Breast epithelium (tissue), 4 donors: ENCODE measurements around the gene STARD3. TPM values are rescaled to one million over a fixed set of nuclear protein-coding genes. Genes with fewer than 3 reads are reported as not detected.

Experiments
- DNase-seq, 2 donors: peaks; one replicate each; pipeline ENCODE4 v3.0.0-alpha.2; 2019; ENCODE audit warnings: low spot score in 2 of 2
- H3K27ac ChIP-seq, 2 donors: fragments of 200-600 bp; sonication (generic) in 1 of 2; one replicate each; pipeline ENCODE4 v1.5.1; 2016 to 2019; ENCODE audit warnings: mild to moderate bottlenecking in 1 of 2
- H3K27me3 ChIP-seq, 2 donors: fragments of 200-600 bp; sonication (generic) in 1 of 2; one replicate each; pipeline versions ENCODE4 v1.5.1 to v1.6.0; 2017 to 2019; ENCODE audit warnings: control low read depth in 1 of 2, mild to moderate bottlenecking in 1 of 2
- H3K36me3 ChIP-seq: fragments of 200-600 bp; one replicate; pipeline ENCODE4 v1.5.1; 2019
- H3K4me1 ChIP-seq, 2 donors: fragments of 200-600 bp; sonication (generic); one replicate each; pipeline ENCODE4 v1.5.1; 2016 to 2019; ENCODE audit warnings: control low read depth in 1 of 2
- H3K4me3 ChIP-seq, 3 donors: fragments of 200-600 bp; sonication (generic); 1 replicate in 2 of 3; 2 replicates in 1 of 3; pipeline ENCODE4 v1.5.1; 2016 to 2019; ENCODE audit warnings: mild to moderate bottlenecking in 3 of 3, moderate library complexity in 2 of 3
- H3K9me3 ChIP-seq, 2 donors: fragments of 200-600 bp; sonication (generic) in 1 of 2; one replicate each; pipeline ENCODE4 v1.5.1; 2016 to 2019; ENCODE audit warnings: control low read depth in 1 of 2
- CTCF ChIP-seq, 3 donors: fragments of 450-650 bp; IDR thresholded peaks; one replicate each; pipeline ENCODE4 v1.5.1; 2016 to 2017; ENCODE audit warnings: antibody characterized with exemption in 3 of 3, mild to moderate bottlenecking in 3 of 3, moderate library complexity in 3 of 3
- POLR2A ChIP-seq: fragments of 450-650 bp; IDR thresholded peaks from one replicate; pipeline ENCODE4 v1.6.1; 2016; ENCODE audit warnings: antibody characterized with exemption, mild to moderate bottlenecking, moderate library complexity
- POLR2AphosphoS5 ChIP-seq, 3 donors: sonication (generic); formaldehyde crosslinking; IDR thresholded peaks; one replicate each; pipeline ENCODE4 v1.6.1; 2017; ENCODE audit warnings: antibody characterized with exemption in 3 of 3
- intact Hi-C: fragments of 100-400 bp; cut with DNase I; formaldehyde crosslinking; loops from one replicate; pipeline ENCODE4 v1.15.1; 2023; ENCODE audit warnings: low total_unique reads
- total RNA-seq, 3 donors: library from RNA; depleted of rRNA; stranded (reverse); fragments of >200 nt; gene quantifications; one replicate each; pipeline ENCODE4 v1.1.0, GENCODE V29; 2016

The STARD3 gene
- total RNA-seq, 3 donors from 2014 or later, result 37.0 to 43.9 (median 42.0) TPM

GRCh38 chr17:39618246-39618913, 18.6 kb upstream of the STARD3 start:
- no peaks in the 10 kb centered on the region for H3K36me3 ChIP-seq
- H3K9me3 ChIP-seq, result no peaks in the 10 kb centered on the region
- peaks cover 0 to 9% of the 10 kb centered on the region in 2 donors for H3K4me1 ChIP-seq
- peaks cover 0 to 6% of the 10 kb centered on the region in 2 donors for H3K27me3 ChIP-seq
- intact Hi-C loops, result no loop called here
- TF ChIP-seq POLR2A, result no peak
- no peak for TF ChIP-seq CTCF (IDR thresholded peaks at IDR 0.05)
- no peak for TF ChIP-seq POLR2AphosphoS5 (IDR thresholded peaks at IDR 0.05)
- peak overlapping the region; percentile 59 to 66 for H3K27ac ChIP-seq
- peak overlapping the region; percentile 41 to 65 (median 64) for H3K4me3 ChIP-seq
- DNase-seq, result no peak

- TF ChIP-seq POLR2A (no peak), POLR2AphosphoS5 (IDR thresholded peaks at IDR 0.05) (no peak), CTCF (IDR thresholded peaks at IDR 0.05) (no peak)
- DNase-seq, result no peak
- H3K4me1 ChIP-seq, result peaks cover 0 to 10% of the 10 kb centered on the region in 2 donors
- H3K9me3 ChIP-seq, result no peaks in the 10 kb centered on the region
- H3K27ac ChIP-seq, result no peak overlapping the region
- H3K4me3 ChIP-seq, result peak overlapping the region in 1 of 3 donors; percentile 65
- H3K27me3 ChIP-seq, result peaks cover 0 to 6% of the 10 kb centered on the region in 2 donors
- intact Hi-C loops, result no loop called here
- H3K36me3 ChIP-seq, result no peaks in the 10 kb centered on the region
These were observed 17.8 kb upstream of the STARD3 start for GRCh38 chr17:39618956-39619785.

- Histone ChIP-seq H3K36me3 (no peaks in the 10 kb centered on the region), H3K9me3 (no peaks in the 10 kb centered on the region), H3K4me3 (no peak overlapping the region), H3K4me1 (peaks cover 0 to 10% of the 10 kb centered on the region in 2 donors), H3K27ac (no peak overlapping the region), H3K27me3 (peaks cover 0 to under 1% of the 10 kb centered on the region in 2 donors)
- intact Hi-C loops, result loop anchor here (10.0 kb wide), 1 partner anchor 135 kb away; no protein-coding TSS in a partner anchor
- DNase-seq, result no peak
- no peak for TF ChIP-seq CTCF (IDR thresholded peaks at IDR 0.05)
- no peak for TF ChIP-seq POLR2AphosphoS5 (IDR thresholded peaks at IDR 0.05)
- TF ChIP-seq POLR2A, result no peak
These were observed 17.2 kb upstream of the STARD3 start for GRCh38 chr17:39619786-39620101.

- peak; percentile 84 to 93 for DNase-seq
These were observed 15.2 kb upstream of the STARD3 start for GRCh38 chr17:39621523-39622379.

More at GRCh38 chr17:39621523-39622379, 15.2 kb upstream of the STARD3 start:
- TF ChIP-seq POLR2AphosphoS5 (IDR thresholded peaks at IDR 0.05) (peak in 2 of 3 donors; percentile 61 to 68), POLR2A (no peak), CTCF (IDR thresholded peaks at IDR 0.05) (peak; percentile 99 to 100 (median 100))
- H3K9me3 ChIP-seq, result no peaks in the 10 kb centered on the region
- H3K27ac ChIP-seq, result no peak overlapping the region
- H3K27me3 ChIP-seq, result no peaks in the 10 kb centered on the region
- H3K36me3 ChIP-seq, result no peaks in the 10 kb centered on the region
- H3K4me1 ChIP-seq, result peaks cover 4 to 23% of the 10 kb centered on the region in 2 donors
- intact Hi-C loops, result loop anchor here (10.0 kb wide), 1 partner anchor 133 kb away; no protein-coding TSS in a partner anchor
- no peak overlapping the region for H3K4me3 ChIP-seq
